GM19452 (cell line): ENCODE results near the gene DRC7.
"Not testable (repeated sequence)": the region's sequence is repeated elsewhere in the genome, so short reads cannot be mapped to it uniquely, and the experiment has no call there.

Source experiments
- ATAC-seq: cut with Tn5 transposase; IDR thresholded peaks from one replicate; pipeline ENCODE4 v1.9.1; 2021; ENCODE audit not compliant: unreplicated experiment

The DRC7 gene

DNA sequence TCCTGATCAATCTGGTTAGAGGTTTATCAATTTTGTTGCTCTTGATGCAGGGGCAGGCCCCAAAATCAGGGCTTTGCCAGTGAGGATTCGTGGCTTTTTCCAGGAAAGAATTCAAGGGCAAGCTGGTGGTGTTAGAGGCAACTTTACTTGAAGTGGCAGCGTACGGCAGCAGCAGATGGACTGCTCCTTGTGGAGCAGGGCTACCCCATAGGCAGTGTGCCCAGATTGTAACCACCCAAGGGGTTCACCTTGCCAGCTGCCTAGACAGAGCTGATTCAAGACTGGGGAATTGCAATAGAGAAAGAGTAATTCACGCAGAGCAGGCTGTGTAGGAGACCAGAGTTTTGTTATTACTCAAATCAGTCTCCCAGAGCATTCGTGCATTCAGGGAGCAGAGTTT is 16.7 kb downstream of the DRC7 start:
- no peak for ATAC-seq

DNA sequence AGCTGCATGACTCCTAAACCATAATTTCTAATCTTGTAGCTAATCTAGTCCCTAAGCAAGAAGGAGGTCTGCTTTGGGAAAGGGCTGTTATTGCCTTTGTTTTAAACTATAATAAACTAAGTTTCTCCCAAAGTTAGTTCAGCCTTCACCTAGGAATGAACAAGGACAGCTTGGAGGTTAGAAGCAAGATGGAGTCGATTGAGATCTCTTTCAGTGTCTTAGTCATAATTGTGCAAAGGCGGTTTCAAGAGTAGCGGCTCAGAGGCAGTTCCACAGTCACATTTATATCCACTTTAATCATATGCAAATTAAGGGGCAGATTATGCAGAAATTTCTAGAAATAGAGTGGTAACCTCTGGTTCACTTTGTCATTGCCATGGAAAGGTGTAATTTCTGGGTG is 17.4 kb downstream of the DRC7 start:
- ATAC-seq: no peak

DNA sequence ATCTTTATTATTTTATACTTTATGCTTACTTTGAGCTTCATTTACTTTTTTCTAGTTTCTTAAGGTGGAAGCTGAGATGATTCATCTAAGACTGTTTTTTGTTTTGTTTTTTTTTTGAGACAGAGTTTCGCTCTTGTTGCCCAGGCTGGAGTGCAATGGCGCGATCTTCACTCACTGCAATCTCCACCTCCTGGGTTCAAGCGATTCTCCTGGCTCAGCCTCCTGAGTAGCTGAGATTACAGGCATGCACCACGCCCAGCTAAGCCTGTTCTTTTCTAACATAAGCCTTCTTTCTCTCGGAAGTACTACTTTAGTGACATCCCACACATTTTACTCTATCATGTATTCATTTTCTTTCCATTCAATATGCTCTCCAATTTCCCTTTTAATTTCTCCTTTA is 18.0 kb downstream of the DRC7 start:
- ATAC-seq: not testable (repeated sequence)

DNA sequence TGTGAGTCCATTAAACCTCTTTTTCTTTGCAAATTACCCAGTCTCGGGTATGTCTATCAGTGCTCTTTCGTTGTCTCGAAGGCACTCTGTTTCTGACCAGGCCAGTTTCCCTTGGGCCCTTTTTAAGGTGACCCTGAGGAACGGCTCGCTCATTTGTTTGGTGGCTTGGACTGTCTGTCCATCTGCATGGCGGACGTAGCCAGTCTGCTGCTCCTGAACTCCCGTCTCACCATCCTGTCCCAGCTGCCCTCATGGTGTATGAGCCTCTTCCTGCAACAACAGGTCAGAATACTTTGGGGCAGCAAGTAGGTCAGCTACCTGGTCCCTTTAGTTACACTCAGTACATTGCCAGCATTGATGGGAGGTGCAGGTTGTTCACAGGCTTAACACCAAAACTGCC is 19.0 kb downstream of the DRC7 start:
- ATAC-seq: no peak

DNA sequence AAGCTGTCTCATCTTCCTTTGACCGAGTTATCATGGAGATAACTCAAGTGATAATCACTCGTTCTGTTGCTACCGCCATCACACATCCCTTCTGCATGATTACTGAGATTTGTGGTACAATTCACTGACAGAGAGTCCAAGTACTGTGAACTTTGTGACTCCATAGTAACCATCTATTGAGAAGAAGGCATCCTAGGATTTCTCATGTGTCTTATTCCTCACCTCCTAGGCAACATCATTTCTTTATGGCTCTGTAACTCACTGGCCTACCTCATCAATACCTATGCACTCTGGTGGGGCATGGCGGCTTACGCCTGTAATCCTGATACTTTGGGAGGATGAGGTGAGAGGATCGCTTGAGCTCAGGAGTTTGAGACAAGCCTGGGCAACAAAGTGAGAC is 19.4 kb downstream of the DRC7 start:
- no peak for ATAC-seq

DNA sequence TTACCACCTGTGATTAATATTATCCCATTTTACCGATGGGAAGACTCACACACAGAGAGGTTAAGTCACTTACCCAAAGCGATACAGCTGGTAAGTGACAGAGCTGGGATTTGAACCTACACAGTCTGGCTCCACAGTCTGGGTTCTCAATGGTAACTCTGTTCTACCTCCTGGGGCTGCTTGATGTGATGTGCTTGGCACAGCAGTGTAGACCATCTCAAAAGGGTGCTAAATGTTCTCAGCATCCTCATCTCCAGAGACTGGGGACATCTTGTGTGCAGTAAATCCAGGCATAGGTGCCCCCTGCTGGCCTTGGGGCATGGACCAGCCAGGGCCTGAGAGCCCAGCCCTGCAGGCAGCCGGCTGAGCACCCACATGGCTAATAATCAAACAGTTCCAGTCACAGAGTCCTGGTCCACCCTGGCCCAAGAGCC is 25.6 kb downstream of the DRC7 start:
- ATAC-seq: no peak

DNA sequence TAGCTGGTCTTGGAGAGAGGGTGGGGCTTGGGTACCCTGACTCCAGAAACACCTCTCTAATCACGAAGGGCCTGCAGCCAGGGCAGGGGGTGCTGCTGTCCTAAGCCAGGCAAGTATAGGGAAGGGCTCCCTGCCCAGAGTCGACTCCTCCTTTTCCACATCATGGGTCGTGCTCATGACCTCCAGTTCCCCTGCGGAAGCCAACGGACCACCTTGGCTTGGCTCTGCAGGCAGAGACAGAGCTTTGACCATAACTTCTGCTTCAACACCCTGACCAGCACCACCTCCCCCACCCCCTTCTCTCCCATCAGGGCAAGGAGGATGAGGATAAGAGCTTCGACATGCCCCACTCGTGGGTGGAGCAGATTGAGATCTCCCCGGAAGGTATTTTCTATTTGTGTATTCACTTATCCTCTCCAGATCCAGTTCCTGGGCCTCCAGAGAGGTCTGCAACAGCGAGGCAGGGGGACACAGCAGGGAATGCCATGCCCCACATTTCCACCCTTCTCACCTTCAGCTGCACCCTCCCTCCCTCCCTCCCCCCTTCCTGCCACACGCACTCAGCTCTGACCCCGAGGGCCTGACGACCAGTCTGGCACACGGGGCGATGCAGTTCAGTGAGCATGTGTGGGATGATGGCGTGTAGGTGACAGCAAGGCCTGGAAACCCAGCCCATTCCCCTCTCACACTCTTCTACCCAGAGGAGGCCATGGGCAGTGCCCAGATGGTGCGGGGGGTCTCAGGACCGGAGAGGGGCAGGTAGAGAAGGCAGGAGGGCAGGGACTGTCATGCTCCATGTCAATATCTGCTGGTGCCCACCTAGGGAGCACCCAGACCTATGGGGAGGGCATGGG is 27.0 kb downstream of the DRC7 start:
- no peak for ATAC-seq

DNA sequence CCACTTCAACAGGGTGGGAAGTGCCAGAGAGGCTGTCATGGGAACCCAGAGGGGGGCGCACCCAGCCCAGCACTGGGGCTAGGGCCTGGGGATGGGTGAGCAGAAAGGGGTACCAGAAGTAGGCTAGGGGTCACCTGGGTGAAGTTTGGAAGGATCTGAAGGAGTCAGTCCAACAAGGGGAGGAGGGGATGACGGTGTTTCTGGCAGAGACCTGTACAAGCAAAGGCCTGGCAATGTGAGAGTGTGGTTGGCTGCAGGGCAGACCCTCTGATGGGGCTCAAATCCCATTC is 27.5 kb downstream of the DRC7 start:
- ATAC-seq: no peak

DNA sequence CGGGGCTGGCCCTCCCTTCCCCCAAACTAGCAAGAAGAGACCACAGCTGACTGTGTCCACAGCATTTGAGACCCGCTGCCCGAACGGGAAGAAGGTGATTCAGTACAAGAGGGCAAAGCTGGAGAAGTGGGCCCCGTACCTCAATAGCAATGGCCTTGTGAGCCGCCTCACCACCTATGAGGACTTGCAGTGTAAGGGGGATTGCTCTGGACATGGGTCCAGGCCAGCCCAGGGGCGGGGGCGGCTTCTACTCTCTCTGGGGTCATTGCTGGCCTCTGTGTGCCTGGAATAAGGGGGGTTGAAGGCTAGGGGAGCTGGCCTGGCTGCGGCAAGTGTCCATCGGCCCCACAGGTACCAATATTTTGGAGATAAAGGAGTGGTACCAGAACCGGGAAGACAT is 28.0 kb downstream of the DRC7 start:
- ATAC-seq: no peak

DNA sequence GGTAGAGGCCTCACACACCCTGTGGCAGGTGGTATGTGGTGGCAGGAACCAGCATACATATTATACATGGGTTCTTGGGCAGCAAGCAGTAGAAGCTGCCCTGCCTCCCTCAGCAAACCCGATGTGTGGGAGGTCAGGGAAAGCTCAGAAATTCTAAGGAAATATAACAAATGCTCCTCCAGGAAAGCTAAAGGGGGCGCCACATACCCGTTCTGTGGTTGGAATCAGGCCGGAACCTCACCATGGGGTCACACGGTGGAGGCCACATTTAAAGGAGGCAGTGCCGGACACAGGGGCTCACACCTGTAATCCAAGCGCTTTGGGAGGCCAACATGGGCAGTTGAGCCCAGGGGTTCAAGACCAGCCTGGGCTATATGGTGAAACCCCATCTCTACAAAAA is 28.6 kb downstream of the DRC7 start:
- no peak for ATAC-seq

DNA sequence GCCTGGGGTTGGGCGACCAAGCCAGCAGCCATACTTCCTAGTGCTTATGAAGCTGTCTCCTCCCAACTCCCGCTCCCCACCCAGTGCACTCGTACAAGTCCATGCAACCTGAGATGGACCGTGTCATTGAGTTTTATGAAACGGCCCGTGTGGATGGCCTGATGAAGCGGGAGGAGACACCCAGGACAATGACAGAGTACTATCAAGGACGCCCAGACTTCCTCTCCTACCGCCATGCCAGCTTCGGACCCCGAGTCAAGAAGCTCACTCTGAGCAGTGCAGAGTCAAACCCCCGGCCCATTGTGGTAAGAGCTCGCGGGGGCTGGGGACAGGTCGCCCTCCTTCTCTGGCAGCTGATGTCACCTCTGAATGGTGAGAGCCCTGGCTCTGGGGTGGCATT is 29.9 kb downstream of the DRC7 start:
- no peak for ATAC-seq

DNA sequence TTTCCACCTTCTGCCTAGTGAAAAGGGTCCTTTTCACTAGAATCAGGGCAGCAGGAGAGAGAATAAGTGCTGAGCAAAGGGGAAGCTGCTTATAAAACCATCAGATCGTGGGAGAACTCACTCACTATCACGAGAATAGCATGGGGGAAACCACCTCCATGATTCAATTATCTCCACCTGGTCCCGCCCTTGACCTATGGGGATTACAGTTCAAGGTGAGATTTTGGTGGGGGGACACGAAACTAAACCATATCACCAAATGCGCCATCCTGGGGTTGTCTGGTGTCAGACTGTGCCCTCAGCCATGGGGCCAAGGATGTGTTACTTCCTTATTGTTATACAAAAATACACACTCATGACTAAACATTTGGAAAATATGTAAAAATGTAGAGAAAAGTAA is 30.5 kb downstream of the DRC7 start:
- ATAC-seq: no peak

DNA sequence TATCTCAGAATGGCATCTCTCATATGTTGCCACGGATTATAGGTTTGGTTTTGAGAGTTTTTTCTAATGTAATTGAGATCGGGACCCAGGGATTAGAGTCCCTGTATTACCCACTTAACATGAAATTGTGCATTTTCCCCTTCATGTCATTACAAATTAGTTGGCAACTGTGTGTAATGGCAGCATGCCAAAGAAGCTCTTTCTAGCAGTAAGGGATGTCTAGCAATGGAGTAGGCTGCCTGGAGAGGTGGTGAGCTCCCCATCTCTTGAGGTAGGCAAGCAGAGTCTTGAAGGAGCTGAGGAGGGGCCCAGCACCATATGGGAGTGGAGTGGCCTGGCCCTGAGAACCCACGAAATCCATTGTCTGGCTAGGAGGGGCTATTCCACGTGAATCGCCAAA is 30.9 kb downstream of the DRC7 start:
- ATAC-seq: no peak

DNA sequence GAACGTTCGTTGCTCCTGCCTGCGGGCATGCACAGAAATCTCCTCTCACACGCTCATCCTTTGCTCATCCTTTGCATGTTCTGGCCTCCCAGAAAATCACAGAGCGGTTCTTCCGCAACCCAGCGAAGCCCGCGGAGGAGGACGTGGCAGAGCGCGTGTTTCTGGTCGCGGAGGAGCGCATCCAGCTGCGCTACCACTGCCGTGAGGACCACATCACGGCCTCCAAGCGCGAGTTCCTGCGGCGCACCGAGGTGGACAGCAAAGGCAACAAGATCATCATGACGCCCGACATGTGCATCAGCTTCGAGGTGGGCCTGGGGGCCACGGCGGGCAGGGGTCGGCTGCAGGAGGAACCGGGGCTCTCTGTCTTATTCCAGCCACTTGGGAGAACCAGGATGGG is 31.4 kb downstream of the DRC7 start:
- ATAC-seq: no peak

DNA sequence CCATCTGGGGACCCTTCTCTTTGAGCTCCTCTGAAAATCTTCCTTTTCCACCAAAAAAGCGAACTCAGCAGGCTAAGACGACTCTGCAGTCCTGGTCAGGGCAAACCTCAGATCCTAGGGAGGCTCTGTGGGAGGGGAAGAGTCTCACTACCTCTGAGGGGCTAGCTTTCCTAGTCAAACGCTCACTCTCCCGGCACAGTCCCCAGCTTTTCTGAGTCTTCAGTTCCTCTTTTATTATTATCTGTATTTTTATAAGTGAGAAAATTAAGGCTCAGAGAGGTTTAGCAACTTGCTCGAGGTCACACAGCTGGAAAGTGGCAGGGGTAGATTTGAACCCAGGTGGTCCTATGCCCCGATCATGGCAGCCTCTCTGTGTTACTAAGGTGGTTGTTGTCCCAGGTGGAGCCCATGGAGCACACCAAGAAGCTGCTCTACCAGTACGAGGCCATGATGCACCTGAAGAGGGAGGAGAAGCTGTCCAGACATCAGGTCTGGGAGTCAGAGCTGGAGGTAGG is 31.9 kb downstream of the DRC7 start:
- ATAC-seq: no peak

DNA sequence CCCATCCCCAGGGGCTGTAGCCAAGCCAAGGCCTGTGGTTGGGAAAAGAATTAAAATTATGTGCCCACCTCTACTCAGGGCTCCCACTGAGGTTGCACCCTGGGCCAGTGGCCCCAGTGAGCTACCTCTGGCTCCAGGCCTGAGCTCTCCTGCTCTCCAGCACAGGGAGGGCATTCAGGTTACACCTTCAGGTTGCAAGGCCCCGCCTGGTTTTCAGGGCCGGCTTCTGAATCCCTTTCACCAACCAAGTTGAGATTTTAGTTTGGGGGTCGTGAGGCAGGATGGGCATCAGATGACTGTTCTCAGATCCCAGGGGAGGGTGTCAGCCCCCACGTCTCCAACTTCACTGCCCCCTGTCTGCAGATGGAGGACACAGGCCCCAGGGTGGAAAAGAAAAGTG is 33.0 kb downstream of the DRC7 start:
- ATAC-seq: no peak

DNA sequence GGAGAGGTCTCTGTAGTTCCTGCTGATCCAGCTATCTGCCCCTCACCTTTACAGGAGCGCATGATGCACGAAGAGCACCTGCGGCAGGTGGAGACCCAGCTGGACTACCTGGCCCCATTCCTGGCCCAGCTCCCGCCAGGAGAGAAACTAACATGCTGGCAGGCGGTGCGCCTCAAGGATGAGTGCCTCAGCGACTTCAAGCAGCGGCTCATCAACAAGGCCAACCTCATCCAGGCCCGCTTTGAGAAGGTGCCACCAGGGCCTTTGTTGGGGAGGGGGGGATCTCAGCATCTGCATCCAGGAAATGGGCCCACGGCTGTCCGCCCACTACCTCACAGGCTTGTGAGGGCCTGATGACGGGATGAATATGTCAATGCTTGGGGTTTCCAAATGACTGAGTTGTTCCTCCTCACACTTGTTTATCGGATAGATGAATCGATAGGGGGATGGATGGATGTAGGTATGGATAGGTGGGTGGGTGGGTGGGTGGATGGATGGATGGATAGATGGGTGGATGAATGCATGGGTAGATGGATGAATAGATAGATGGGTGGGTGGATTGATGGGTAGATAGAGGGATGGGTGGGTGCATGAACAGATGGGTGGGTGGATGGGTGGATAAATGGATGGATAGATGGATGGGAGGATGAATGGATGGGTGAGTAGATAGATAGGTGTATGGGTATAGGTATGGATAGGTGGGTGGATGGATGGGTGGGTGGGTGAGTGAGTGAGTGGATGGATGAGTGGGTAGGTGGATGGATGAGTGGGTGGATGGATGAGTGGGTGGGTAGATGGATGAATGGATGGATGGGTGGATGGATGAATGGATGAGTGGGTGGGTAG is 34.0 kb downstream of the DRC7 start:
- ATAC-seq: no peak

DNA sequence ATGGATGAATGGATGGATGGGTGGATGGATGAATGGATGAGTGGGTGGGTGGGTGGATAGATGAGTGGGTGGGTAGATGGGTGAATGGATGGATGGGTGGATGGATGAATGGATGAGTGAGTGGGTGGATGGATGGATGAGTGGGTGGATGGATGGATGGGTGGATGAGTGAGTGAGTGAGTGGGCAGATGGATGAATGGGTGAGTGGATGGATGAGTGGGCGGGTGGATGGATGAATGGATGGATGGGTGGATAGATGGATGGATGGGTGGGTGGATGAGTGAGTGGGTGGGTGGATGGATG is 34.5 kb downstream of the DRC7 start:
- ATAC-seq: no peak

DNA sequence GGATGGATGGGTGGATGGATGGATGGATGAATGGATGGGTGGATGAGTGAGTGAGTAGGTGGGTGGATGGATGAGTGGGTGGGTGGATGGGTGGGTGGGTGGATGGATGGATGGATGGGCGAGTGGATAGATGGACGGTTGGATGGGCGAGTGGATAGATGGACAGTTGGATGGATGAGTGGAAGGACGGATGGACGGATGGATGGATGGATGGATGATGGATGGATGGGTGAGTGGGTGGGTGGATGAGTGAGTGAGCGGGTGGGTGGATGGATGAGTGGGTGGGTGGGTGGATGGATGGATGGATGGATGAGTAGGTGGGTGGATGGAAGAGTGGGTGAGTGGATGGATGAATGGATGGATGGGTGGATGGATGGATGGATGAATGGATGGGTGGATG is 35.2 kb downstream of the DRC7 start:
- not testable (repeated sequence) for ATAC-seq

DNA sequence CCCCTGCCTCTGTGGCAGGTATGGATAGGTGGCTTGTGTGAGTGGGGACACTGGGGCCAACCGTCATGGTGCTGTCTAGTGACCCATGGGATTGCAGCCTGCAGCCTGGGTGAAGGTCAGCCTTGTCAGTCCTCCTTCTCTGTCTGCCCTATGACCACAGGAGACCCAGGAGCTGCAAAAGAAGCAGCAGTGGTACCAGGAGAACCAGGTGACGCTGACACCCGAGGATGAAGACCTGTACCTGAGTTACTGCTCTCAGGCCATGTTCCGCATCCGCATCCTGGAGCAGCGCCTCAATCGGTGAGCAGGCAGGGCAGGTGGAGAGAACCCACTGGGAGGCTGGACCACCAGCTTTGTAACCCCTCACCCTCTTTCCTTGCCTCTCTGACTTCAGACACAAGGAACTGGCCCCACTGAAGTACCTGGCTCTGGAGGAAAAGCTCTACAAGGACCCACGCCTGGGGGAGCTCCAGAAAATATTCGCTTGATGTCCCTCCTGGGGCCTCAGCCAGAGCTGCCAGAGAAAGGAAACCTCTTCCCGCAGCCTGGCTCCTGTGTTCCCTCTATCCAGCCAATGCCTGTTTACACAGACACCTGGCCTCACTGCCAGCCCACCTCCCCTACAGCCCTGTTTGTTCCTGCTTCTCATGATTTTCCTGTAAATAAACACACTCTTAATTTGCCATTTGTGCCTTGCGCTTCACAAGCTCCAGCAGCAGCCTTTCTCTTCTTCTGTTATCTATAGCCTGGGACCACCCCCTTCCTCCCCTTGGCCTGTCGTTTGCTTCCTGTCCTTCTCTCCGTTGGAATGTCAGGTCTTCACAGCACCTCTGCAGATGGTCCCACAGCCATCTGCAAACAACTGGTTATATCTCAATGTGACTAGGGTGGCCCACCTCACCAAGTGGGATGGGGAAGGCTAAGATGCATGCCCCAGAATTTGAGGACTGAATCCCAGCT is 36.4 kb downstream of the DRC7 start:
- ATAC-seq: no peak

DNA sequence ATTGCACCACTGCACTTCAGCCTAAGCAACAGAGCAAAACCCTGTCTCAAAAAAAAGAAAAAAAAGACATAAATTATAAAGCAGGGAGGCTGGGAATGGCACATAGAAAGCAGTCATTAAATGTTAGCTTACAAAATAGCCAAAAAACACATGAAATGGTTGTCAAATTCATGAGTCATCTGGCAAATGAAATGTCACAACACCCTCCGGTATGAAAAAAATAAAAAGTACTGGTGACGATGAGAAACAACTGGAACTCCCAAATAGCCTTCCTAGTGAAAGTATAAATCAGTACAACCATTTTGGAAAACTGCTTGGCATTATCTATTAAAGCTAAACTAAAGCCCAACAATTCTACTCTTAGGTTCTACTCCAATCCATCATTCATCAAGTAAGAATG is 37.4 kb downstream of the DRC7 start:
- no peak for ATAC-seq
